Measurements from ENCODE around the gene NDUFAF8.

NDUFAF8 gene

DNA sequence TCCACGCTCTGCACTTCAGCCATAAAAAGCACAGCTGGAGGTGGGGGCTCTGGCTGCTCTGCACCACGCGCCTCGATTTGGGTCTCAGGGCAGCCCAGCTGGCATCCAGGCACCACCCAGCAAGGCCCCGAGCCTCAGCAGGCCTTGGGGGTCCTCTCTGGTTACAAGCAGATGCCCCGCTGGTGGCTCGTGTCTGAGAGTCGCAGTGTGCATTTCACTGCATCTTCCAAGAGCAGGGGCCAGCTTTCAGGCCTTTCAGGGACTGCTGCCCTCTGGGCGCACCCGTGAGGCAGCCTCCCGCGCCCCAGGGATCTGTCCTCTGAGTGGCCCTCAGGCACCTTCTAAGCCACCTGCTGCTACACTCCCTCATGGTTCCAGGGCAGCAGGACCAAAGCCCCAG, 25.5 kb downstream of the NDUFAF8 start:
- TF ChIP-seq GATA3 (IDR thresholded peaks at IDR 0.05; ENCODE audit: low read depth, low read length) (no peak), GATA2 (IDR thresholded peaks at IDR 0.05; ENCODE audit: low read depth, low read length) (no peak)

DNA sequence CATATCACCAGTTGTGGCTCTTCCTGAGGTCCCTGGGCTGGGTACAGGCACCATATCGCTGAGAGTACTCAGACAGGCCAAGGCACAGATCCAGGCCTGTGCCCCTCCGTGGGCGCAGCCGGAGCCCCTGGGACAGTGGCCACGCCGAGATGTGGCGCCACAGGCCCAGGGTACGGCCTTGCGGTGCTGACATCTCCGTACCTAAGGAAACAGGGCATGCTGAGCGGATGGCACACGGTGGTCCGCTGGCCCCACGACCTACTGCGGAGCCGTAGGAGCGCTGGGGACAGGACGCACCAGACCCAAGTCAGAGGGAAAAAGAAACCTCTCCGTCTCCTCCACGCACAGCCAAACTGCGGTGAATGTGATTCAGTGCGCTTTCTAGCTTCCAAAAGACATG, 26.5 kb downstream of the NDUFAF8 start:
- TF ChIP-seq GATA2 (IDR thresholded peaks at IDR 0.05; ENCODE audit: low read depth, low read length) (no peak), GATA3 (IDR thresholded peaks at IDR 0.05; ENCODE audit: low read depth, low read length) (no peak)

DNA sequence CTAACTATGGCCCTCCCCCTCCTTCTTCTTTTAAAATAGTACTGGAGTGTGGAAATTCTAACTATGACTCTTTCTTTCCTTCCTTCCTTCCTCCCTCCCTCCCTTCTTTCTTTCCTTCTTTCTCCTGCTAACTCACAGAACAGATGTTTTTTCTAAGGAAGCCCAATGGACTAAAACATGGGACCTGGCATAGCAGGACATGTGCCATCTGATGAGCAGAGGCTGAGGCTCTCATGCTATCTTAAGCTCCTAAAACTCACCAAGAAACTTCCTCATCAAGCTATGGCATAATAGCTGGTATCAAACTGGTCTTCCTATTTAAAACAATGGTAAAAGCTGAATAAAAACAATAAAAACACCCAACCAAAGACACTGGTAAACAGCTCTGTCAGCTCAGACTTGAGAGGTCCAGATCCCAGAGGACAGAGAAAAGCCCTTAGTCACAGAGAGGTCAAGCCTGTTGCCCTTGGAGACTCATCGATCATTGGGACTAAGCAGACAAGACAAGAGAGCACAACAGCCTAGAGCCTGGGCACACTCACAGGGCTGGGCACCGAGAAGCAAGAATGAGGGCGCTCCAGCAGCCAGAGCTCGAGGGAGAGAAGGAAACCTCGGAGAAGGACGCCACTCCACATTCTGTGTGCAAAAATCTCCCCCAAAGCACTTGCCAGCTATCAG, 28.4 kb downstream of the NDUFAF8 start:
- TF ChIP-seq GATA2 (IDR thresholded peaks at IDR 0.05; ENCODE audit: low read depth, low read length) (no peak), GATA3 (IDR thresholded peaks at IDR 0.05; ENCODE audit: low read depth, low read length) (no peak)

- no peak for TF ChIP-seq GATA2 (IDR thresholded peaks at IDR 0.05; ENCODE audit: low read depth, low read length)
- no peak for TF ChIP-seq GATA3 (IDR thresholded peaks at IDR 0.05; ENCODE audit: low read depth, low read length)
Measured at GRCh38 chr17:81270279-81270678, 31.2 kb downstream of the NDUFAF8 start.

GRCh38 chr17:81271226-81271625, 32.1 kb downstream of the NDUFAF8 start:
- TF ChIP-seq GATA3 (IDR thresholded peaks at IDR 0.05; ENCODE audit: low read depth, low read length): no peak
- TF ChIP-seq GATA2 (IDR thresholded peaks at IDR 0.05; ENCODE audit: low read depth, low read length): no peak

DNA sequence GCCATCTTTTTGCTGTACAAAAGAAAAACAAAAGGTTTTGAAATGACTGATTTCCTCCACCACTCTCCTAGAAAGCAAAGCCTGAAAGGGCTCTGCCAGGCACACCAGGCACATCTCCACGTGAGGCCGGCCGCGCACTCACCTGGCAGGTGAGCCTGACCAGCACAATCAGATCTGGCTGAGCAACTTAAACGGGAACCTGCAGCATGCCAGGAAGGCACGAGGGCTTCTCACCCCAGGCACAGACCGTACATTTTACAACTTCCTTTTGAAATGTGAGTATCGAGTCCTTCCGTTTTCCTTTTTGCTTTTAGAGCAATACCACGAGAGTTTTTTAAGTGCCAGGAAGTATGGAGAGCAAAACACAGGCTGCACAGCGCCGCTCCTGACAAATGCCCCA, 33.5 kb downstream of the NDUFAF8 start:
- TF ChIP-seq GATA3 (IDR thresholded peaks at IDR 0.05; ENCODE audit: low read depth, low read length) (no peak), GATA2 (IDR thresholded peaks at IDR 0.05; ENCODE audit: low read depth, low read length) (no peak)

DNA sequence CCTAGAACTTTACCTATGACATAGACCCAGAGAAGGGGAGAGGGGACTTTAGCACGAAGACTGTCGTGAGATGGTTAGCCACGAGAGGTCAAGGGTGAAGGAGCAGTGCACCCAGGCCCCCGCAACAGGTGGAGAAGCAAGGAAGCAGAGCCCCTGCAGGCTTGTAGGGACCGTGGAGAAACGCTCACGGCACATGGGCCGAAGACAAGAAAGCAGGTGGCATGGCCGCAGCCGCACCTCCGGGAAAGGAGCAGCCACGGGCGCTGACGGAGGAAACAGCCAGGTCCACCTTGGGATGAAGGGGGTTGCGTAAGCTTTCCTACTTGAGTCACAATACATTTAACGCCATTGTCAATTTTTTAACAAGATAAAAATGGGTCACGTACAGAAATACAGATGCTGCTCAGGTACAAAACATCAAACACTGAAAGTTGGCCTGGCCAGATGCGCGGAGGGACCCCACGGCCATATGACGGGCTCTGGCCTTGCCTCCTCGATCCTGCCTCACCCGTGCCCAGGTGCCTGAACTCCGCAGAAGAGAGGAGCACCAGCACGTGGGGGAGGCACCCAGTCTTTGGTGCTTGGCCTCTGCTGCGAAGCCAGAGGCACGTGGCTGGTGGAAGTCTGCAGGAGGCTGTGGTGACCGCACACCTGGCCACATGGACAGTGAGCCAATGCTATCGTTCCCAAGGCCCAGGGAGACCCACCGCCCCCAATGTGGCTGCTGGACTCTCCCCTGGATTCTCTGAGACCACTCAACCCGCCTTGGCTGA, 34.8 kb downstream of the NDUFAF8 start:
- TF ChIP-seq GATA3 (IDR thresholded peaks at IDR 0.05; ENCODE audit: low read depth, low read length) (no peak), GATA2 (IDR thresholded peaks at IDR 0.05; ENCODE audit: low read depth, low read length) (no peak)

- TF ChIP-seq GATA3 (IDR thresholded peaks at IDR 0.05; ENCODE audit: low read depth, low read length): no peak
- TF ChIP-seq GATA2 (IDR thresholded peaks at IDR 0.05; ENCODE audit: low read depth, low read length): no peak
Measured at GRCh38 chr17:81274471-81274855, 35.3 kb downstream of the NDUFAF8 start.

- TF ChIP-seq GATA2 (IDR thresholded peaks at IDR 0.05; ENCODE audit: low read depth, low read length) (no peak), GATA3 (IDR thresholded peaks at IDR 0.05; ENCODE audit: low read depth, low read length) (no peak)
Measured at GRCh38 chr17:81276781-81277180, 37.7 kb downstream of the NDUFAF8 start.

DNA sequence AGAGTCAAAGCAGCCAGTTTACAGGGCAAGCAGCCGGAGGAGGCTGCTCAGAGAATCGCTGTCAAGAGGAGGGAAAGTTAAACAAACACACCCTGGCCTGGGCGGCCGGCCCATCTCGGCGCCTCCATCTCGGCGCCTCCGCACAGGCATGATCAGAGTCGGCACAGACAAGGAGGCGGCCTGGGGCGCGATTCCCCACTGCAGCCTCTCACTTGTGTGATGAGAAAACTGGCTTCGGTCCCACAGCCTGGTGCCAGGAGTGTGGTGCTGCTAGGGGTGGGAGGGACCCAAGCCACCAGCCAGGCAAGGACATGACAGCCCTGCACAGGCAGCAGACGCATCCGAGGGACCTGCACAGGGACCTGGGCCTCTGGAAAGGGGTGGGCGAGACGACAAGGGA, 38.3 kb downstream of the NDUFAF8 start:
- TF ChIP-seq GATA3 (IDR thresholded peaks at IDR 0.05; ENCODE audit: low read depth, low read length): no peak
- TF ChIP-seq GATA2 (IDR thresholded peaks at IDR 0.05; ENCODE audit: low read depth, low read length): no peak

DNA sequence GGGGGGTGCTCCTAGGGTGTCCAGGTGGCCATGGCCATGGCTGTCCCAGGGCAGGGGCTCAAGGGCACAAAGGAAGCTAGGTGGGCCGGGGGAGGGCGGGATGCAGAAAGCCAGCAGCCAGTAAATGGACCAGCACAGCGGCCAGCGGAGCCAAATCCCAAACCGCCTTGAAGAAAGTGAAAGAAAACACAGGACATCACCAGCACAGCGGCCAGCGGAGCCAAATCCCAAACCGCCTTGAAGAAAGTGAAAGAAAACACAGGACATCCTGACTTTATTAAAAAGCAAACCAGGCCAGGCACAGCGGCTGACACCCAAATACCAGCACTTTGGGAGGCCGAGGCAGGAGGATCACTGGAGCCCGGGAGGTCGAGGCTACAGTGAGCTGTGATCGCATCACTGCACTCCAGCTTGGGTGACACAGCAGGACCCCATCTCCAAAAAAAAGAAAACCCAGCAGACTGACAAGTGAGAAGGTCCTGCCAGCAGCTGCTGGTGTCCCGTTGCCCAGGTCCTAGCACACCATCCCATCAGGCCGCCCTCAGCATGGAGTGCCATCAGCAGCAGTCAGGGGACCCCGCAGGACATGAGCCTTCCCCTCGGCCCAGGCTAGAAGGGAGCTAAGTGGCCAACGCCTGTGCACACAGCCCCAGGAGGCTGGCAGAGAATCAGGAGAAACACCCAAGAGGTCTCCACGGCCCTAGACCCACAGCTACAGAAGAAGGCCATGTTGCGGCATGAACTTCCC, 39.0 kb downstream of the NDUFAF8 start:
- TF ChIP-seq GATA2 (IDR thresholded peaks at IDR 0.05; ENCODE audit: low read depth, low read length): no peak
- TF ChIP-seq GATA3 (IDR thresholded peaks at IDR 0.05; ENCODE audit: low read depth, low read length): no peak

DNA sequence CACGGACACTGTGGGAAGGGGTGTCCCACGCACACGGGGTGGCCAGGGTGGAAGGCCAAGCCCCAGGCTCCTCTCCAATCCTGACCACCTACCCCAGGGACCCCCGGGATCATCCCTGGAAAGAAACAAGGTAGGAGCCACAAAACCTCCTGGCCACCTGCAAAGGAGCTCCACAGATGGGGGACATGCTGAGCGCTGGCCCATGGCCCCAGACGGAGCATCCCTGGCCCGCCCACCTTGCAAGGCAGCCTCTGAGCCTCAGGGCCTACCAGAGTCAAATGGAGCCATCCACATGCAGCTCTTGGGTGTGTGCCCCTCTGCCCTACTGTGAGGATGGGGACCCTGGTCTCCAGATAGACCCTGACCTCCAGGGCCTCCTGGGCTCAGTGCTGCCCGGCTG, 39.7 kb downstream of the NDUFAF8 start:
- TF ChIP-seq GATA2 (IDR thresholded peaks at IDR 0.05; ENCODE audit: low read depth, low read length) (no peak), GATA3 (IDR thresholded peaks at IDR 0.05; ENCODE audit: low read depth, low read length) (no peak)

DNA sequence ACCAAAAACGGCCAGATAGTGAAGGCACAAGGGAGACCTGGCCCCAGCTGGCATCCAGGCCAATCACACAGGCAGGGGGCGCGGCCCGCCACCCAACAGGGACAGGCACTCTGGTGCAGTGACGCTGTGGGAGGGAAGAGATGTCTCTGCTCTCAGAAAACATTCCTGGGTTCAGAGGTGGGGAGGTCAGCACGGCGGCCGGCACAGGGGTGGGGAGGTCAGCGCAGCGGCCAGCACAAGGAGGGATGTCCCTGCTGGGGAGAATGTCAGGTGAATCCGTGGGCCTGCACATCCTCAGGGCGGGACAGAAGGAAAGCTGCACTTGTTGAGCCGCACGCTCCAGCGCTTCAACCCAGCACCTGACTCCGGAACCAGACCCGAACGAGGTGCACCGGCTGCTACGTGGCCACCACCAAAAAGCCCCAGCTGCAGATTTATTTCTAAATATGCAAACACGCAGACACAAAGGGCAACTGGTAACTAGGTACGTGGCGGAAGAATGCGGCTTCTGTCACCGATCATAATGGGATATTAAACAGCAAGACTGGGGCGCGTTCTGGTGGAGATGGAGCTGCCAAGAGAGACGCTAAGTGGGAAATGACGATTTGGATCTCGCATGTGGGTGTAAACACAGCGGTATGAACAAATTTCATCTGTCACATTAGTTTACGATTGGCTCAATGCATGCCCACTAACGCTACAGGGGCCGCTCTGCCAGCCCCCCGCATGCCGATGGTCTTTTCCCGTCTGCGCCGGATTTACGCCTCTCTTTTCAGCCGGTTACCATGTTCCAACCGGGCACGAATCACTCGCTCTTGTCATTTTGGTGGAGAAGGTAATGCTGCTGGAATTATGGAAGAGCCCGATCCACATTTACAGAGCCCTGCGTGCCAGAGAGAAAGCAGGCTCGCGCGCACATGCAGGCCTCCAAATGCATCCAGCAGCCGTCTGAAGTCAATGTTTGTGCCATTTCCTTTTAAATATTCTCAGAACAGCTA, 40.5 kb downstream of the NDUFAF8 start:
- TF ChIP-seq GATA3 (IDR thresholded peaks at IDR 0.05; ENCODE audit: low read depth, low read length) (no peak), GATA2 (IDR thresholded peaks at IDR 0.05; ENCODE audit: low read depth, low read length) (no peak)

Data from SH-SY5Y (cell line).